Esophagus (tissue), 2 donors: Measurements from ENCODE around the gene ILKAP. TPM values are rescaled to one million over a fixed set of nuclear protein-coding genes. Genes with fewer than 3 reads are reported as not detected.

ENCODE experiments used
- H3K27ac ChIP-seq, 2 donors: one replicate each; pipeline ENCODE4 v1.5.1; 2013; ENCODE audit warnings: low read depth in 2 of 2, mild to moderate bottlenecking in 2 of 2, inconsistent platforms in 1 of 2, low read length in 1 of 2, moderate library complexity in 1 of 2
- H3K27me3 ChIP-seq, 2 donors: one replicate each; pipeline ENCODE4 v1.6.1; 2013; ENCODE audit warnings: low read length in 2 of 2, control low read depth in 1 of 2, mild to moderate bottlenecking in 1 of 2; ENCODE audit not compliant: insufficient read depth in 2 of 2, control insufficient read depth in 1 of 2
- H3K36me3 ChIP-seq, 2 donors: one replicate each; pipeline ENCODE4 v1.6.1; 2013; ENCODE audit warnings: low read length in 1 of 2; ENCODE audit not compliant: control insufficient read depth in 2 of 2, insufficient read depth in 2 of 2
- H3K4me1 ChIP-seq, 2 donors: one replicate each; pipeline ENCODE4 v1.6.1; 2013; ENCODE audit warnings: low read length in 1 of 2; ENCODE audit not compliant: control insufficient read depth in 2 of 2, insufficient read depth in 2 of 2
- H3K4me3 ChIP-seq, 2 donors: one replicate each; pipeline ENCODE4 v1.5.1; 2013; ENCODE audit warnings: low read length in 2 of 2, mild to moderate bottlenecking in 2 of 2, low read depth in 1 of 2, moderate library complexity in 1 of 2
- H3K9me3 ChIP-seq, 2 donors: one replicate each; pipeline ENCODE4 v1.6.1; 2013; ENCODE audit warnings: mild to moderate bottlenecking in 2 of 2, low read depth in 1 of 2, low read length in 1 of 2, moderate library complexity in 1 of 2; ENCODE audit not compliant: control insufficient read depth in 2 of 2, insufficient read depth in 1 of 2
- WGBS, 2 donors: extraction: QIAGEN DNeasy Blood & Tissue Kit; methylation state at CpG; one replicate each; pipeline ENCODE4 v1.1.7; 2013; 5-methylcytosine and 5-hydroxymethylcytosine counted together
- polyA plus RNA-seq, 2 donors: library from polyadenylated mRNA; stranded (reverse); fragments of 200-250 nt; gene quantifications; one replicate each; pipeline ENCODE4 v1.2.3, GENCODE V29; 2013
- donor health status: healthy with polysubstance abuse.
- donor health status: Bipolar disorder and iron deficiency.

ILKAP gene
- polyA plus RNA-seq, 2 donors, result 36.7 to 41.4 TPM

DNA sequence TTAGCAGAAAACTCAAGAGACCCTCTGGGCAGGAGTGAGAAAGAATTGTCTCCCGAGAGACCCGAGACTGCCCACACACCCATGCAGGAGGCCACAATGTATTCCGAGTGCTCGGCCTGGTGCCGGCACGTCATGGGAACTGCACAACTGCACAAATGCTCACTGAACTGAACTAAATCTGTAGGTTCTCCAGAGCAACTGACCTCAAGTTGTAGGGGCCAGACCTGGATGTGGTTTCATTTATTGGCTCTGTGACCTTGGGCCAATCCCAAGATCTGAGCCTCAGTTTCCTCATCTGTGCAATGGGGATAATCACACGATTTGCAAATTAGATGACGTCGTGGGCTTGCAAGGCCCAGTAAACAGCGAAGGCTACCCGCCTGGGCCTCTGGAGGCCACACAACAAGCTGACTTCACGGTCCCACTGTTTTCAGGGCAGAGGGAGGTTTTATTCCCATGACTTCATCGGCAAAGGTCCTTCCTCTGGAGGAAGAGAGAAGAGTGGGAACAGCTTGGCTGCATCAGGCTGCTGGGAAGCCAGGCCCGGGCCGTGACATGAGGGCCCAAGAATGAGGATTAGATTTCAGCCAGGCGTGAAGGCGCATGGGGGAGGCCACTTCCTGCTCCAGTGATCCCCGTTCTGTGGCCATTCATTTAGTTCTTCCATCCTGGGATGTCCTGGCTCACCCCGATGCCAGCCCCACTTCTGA, 48.3 kb downstream of the ILKAP start:
- Histone ChIP-seq H3K4me1 (peaks cover 0 to 3% of the 10 kb centered on the region in 2 donors), H3K27ac (no peak overlapping the region), H3K9me3 (no peaks in the 10 kb centered on the region), H3K4me3 (no peak overlapping the region), H3K36me3 (no peaks in the 10 kb centered on the region), H3K27me3 (no peaks in the 10 kb centered on the region)
- 71 to 75% methylated on average over 19 of the region's 19 CpGs for WGBS, 2 donors

DNA sequence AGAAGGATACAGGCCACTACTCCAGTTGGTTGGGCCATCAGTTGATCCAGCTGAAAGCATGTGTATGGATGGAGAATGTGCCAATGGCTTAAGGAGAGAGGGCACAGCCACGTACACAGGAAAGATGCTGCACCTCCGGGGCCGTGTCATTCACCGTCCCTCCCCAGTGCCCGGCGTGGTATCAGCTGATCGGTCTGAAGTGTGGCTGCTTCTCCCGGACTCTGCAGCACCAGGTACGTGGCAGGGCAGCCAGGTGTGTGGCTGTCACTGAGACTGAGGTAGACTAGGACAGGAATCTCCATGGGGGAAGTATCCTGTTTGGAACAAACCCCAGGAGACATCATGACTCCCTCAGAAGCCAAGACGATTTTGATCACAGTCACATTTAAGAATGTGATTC, 48.9 kb downstream of the ILKAP start:
- Histone ChIP-seq H3K36me3 (no peaks in the 10 kb centered on the region), H3K27me3 (no peaks in the 10 kb centered on the region)
- WGBS, 2 donors, result 91 to 92% methylated on average over 10 of the region's 10 CpGs

GRCh38 chr2:238152771-238153688, 50.5 kb downstream of the ILKAP start:
- peak overlapping the region in 1 of 2 donors; percentile 30 for H3K27ac ChIP-seq
- H3K4me1 ChIP-seq, result peaks cover 0 to 3% of the 10 kb centered on the region in 2 donors
- H3K36me3 ChIP-seq, result no peaks in the 10 kb centered on the region
- H3K4me3 ChIP-seq, result no peak overlapping the region
- no peaks in the 10 kb centered on the region for H3K9me3 ChIP-seq
- 76 to 77% methylated on average over 20 to 22 of the region's 22 CpGs for WGBS, 2 donors
- no peaks in the 10 kb centered on the region for H3K27me3 ChIP-seq

More for the DNA sequence above, 48.9 kb downstream of the ILKAP start:
- no peaks in the 10 kb centered on the region for H3K9me3 ChIP-seq
- no peak overlapping the region for H3K4me3 ChIP-seq
- H3K4me1 ChIP-seq, result peaks cover 0 to 3% of the 10 kb centered on the region in 2 donors
- H3K27ac ChIP-seq, result no peak overlapping the region

DNA sequence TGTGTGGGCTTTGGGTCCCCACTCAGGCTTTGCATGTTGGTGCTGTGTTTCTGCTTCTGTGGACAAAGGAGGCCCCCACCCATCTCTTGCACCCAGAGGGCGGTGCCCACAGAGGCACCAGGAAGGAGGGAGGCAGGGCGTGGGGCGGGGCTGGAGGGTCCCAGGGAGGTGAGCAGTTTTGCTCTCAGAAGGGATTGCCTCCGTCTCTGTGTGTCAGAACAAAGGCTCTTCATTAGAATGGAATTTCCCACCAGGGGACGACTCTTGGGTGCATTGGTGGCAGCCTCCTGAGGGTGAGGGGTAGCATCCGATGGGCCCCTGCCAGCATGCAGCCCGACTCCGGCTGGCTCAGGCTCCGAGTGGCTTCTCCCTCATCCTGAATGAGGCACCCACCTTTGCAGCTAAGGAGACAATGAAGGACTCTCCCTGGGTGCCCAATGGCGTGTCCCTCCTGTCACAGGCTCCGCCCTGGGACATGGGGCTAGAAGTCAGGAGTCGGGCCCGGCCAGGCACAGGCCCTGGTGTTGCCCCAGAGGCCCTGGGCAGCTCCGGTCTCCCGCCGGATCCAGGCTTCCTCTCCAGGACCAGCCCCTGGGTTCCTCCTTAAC, 51.8 kb downstream of the ILKAP start:
- H3K9me3 ChIP-seq, result no peaks in the 10 kb centered on the region
- no peak overlapping the region for H3K27ac ChIP-seq
- peaks cover 0 to 3% of the 10 kb centered on the region in 2 donors for H3K4me1 ChIP-seq
- no peaks in the 10 kb centered on the region for H3K36me3 ChIP-seq
- H3K4me3 ChIP-seq, result no peak overlapping the region
- 84 to 88% methylated on average over 16 of the region's 16 CpGs for WGBS, 2 donors
- no peaks in the 10 kb centered on the region for H3K27me3 ChIP-seq

DNA sequence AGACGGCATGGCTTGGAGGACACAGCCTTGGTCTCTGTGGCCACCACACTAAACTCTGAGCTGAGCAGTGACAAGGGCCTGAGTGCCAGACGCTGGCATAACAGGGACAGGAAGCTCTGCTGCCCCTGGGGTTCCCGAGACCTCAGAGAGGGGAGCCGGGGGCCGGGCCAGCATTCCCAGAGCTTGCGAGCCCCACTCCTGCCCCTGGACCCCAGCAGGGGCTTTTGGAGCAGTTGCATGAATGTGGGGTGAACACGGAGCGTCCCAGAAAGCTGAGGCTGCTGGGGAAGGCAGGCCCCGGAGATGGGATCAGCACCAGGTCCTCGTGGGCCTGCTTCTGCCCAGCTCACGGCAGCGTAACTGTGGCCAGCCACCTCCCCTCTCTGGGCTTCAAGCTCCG, 52.3 kb downstream of the ILKAP start:
- 85 to 93% methylated on average over 13 of the region's 13 CpGs for WGBS, 2 donors
- H3K27me3 ChIP-seq, result no peaks in the 10 kb centered on the region

DNA sequence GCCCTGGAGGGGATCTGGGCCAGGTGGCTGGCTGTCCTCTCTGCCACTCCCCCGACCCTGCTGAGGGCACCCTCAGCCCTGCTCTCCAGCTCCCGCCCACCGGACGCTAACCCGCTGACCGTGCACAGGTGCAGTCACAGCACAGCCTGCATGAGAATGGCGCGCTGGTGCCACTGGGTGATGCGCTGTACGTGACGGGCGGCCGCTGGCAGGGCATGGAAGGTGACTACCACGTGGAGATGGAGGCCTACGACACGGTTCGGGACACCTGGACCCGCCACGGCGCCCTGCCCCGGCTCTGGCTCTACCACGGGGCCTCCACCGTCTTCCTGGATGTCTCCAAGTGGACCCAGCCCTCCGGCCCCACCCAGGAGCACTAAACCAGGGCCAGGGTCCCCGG, 52.8 kb downstream of the ILKAP start:
- H3K4me3 ChIP-seq, result no peak overlapping the region
- no peaks in the 10 kb centered on the region for H3K9me3 ChIP-seq
- H3K27ac ChIP-seq, result no peak overlapping the region
- no peaks in the 10 kb centered on the region for H3K36me3 ChIP-seq
- H3K4me1 ChIP-seq, result peaks cover 0 to 4% of the 10 kb centered on the region in 2 donors
- H3K27me3 ChIP-seq, result no peaks in the 10 kb centered on the region
- WGBS, 2 donors, result 92 to 94% methylated on average over 23 to 25 of the region's 25 CpGs

More for the DNA sequence above, 52.3 kb downstream of the ILKAP start:
- Histone ChIP-seq H3K36me3 (no peaks in the 10 kb centered on the region), H3K4me1 (peaks cover 0 to 3% of the 10 kb centered on the region in 2 donors), H3K4me3 (no peak overlapping the region), H3K27ac (no peak overlapping the region), H3K9me3 (no peaks in the 10 kb centered on the region)

- Histone ChIP-seq H3K36me3 (no peaks in the 10 kb centered on the region), H3K27me3 (no peaks in the 10 kb centered on the region), H3K4me1 (peaks cover 0 to 5% of the 10 kb centered on the region in 2 donors), H3K27ac (no peak overlapping the region), H3K9me3 (no peaks in the 10 kb centered on the region), H3K4me3 (no peak overlapping the region)
- 77 to 79% methylated on average over 12 to 14 of the region's 14 CpGs for WGBS, 2 donors
Observed at GRCh38 chr2:238149841-238150572, 53.5 kb downstream of the ILKAP start.

- Histone ChIP-seq H3K4me1 (peaks cover under 1 to 5% of the 10 kb centered on the region in 2 donors), H3K4me3 (no peak overlapping the region), H3K9me3 (no peaks in the 10 kb centered on the region), H3K27me3 (no peaks in the 10 kb centered on the region), H3K27ac (no peak overlapping the region), H3K36me3 (no peaks in the 10 kb centered on the region)
- WGBS, 2 donors, result 93% methylated on average over 15 of the region's 15 CpGs
Observed at GRCh38 chr2:238148981-238149380, 54.5 kb downstream of the ILKAP start.
